GM12865 (cell line): Measurements from ENCODE around the gene STK32B.
A peak's percentile ranks its signal among the peaks of the same experiment; 100 is the strongest.

Experiments
- DNase-seq: peaks from one replicate; pipeline ENCODE4 v3.0.0; 2010; ENCODE audit warnings: low read depth
- H3K4me3 ChIP-seq: 2 replicates; pipeline ENCODE4 v1.5.1; 2011; ENCODE audit warnings: mild to moderate bottlenecking, low read depth, low read length, control low read depth
- CTCF ChIP-seq: IDR thresholded peaks from 2 replicates; pipeline ENCODE4 v1.5.1; 2011; ENCODE audit warnings: low read length, control low read depth, low read depth, inconsistent platforms; ENCODE audit not compliant: insufficient read depth; ENCODE audit errors: missing control alignments

The STK32B gene

GRCh38 chr4:5030221-5030620 is 21.1 kb upstream of the STK32B start:
- no peak for DNase-seq
- H3K4me3 ChIP-seq: no peak overlapping the region
- TF ChIP-seq CTCF: no peak

- no peak for DNase-seq
- no peak overlapping the region for H3K4me3 ChIP-seq
- TF ChIP-seq CTCF: no peak
Measured at GRCh38 chr4:5030927-5031326, 20.4 kb upstream of the STK32B start.

- DNase-seq: no peak
- TF ChIP-seq CTCF: no peak
- H3K4me3 ChIP-seq: no peak overlapping the region
Measured at GRCh38 chr4:5032813-5033212, 18.5 kb upstream of the STK32B start.

- TF ChIP-seq CTCF: no peak
- H3K4me3 ChIP-seq: no peak overlapping the region
- DNase-seq: peak; percentile 41
Measured at GRCh38 chr4:5033281-5033841, 17.9 kb upstream of the STK32B start.

GRCh38 chr4:5034206-5034605 is 17.1 kb upstream of the STK32B start:
- DNase-seq: no peak
- no peak overlapping the region for H3K4me3 ChIP-seq
- no peak for TF ChIP-seq CTCF

- no peak overlapping the region for H3K4me3 ChIP-seq
- DNase-seq: peak; percentile 55
- TF ChIP-seq CTCF: no peak
Measured at GRCh38 chr4:5036239-5036638, 15.0 kb upstream of the STK32B start.
